Gastrocnemius medialis (tissue), 4 donors: ENCODE data around the gene CRHR2. TPM values are rescaled to one million over a fixed set of nuclear protein-coding genes. Genes with fewer than 3 reads are reported as not detected.
A peak's percentile ranks its signal among the peaks of the same experiment; 100 is the strongest.

ENCODE experiments used
- ATAC-seq, 2 donors: fragments of 150-250 bp; one replicate each; pipeline ENCODE4 v1.9.1; 2016
- DNase-seq, 2 donors: peaks; one replicate each; pipeline ENCODE4 v3.0.0-alpha.2; 2019
- H3K27ac ChIP-seq, 4 donors: fragments of 200-600 bp; sonication (generic); 1 replicate in 1 of 4; 2 replicates in 3 of 4; pipeline ENCODE4 v1.5.1; 2016 to 2018; ENCODE audit warnings: mild to moderate bottlenecking in 2 of 4, moderate library complexity in 1 of 4
- H3K27me3 ChIP-seq, 3 donors: fragments of 200-600 bp; sonication (generic) in 2 of 3; 1 replicate in 1 of 3; 2 replicates in 2 of 3; pipeline versions ENCODE4 v1.5.1 to v1.6.0; 2016 to 2019; ENCODE audit warnings: mild to moderate bottlenecking in 1 of 3, moderate library complexity in 1 of 3
- H3K36me3 ChIP-seq, 2 donors: fragments of 200-600 bp; sonication (generic) in 1 of 2; one replicate each; pipeline ENCODE4 v1.5.1; 2017 to 2018
- H3K4me1 ChIP-seq, 2 donors: fragments of 200-600 bp; sonication (generic) in 1 of 2; one replicate each; pipeline ENCODE4 v1.5.1; 2016 to 2017; ENCODE audit warnings: mild to moderate bottlenecking in 2 of 2
- H3K4me3 ChIP-seq, 4 donors: fragments of 200-600 bp; sonication (generic) in 3 of 4; 1 replicate in 1 of 4; 2 replicates in 3 of 4; pipeline ENCODE4 v1.5.1; 2016 to 2019; ENCODE audit warnings: mild to moderate bottlenecking in 2 of 4
- H3K9me3 ChIP-seq, 3 donors: fragments of 200-600 bp; sonication (generic) in 2 of 3; 1 replicate in 1 of 3; 2 replicates in 2 of 3; pipeline ENCODE4 v1.5.1; 2016 to 2019
- CTCF ChIP-seq, 5 experiments: fragments of 450-650 bp in 3 of 5; fragments of 200-600 bp in 2 of 5; sonication (generic) in 2 of 5; IDR thresholded peaks in 4 of 5; conservative IDR thresholded peaks in 1 of 5; 1 replicate in 4 of 5; 2 replicates in 1 of 5; pipeline ENCODE4 v1.5.1; 2016 to 2019; ENCODE audit warnings: antibody characterized with exemption in 5 of 5, mild to moderate bottlenecking in 3 of 5, moderate library complexity in 3 of 5
- POLR2A ChIP-seq, 2 donors: fragments of 450-650 bp; IDR thresholded peaks; one replicate each; pipeline ENCODE4 v1.6.1; 2017; ENCODE audit warnings: antibody characterized with exemption in 2 of 2, mild to moderate bottlenecking in 2 of 2, moderate library complexity in 2 of 2
- in situ Hi-C, 4 donors: fragments of 200-750 bp; cut with MboI; loops; one replicate each; pipeline versions ENCODE4 v1.15.0 to v1.8.0; 2017; ENCODE audit warnings: low sequenced_read_pairs in 4 of 4
- intact Hi-C: fragments of 100-400 bp; cut with DNase I; formaldehyde crosslinking; loops from one replicate; pipeline ENCODE4 v1.15.1; 2023; ENCODE audit warnings: low total_unique reads
- total RNA-seq, 4 donors: library from RNA; depleted of rRNA; stranded (reverse); fragments of >200 nt; gene quantifications; one replicate each; pipeline versions ENCODE4 v1.1.0 to v1.2.3, GENCODE V29; 2016

The CRHR2 gene
- total RNA-seq, 4 donors from 2014 or later, result 0.07 to 0.52 TPM; not detected in 2

GRCh38 chr7:30694218-30694745 is 12.0 kb upstream of the CRHR2 start:
- no peak for TF ChIP-seq CTCF (IDR thresholded peaks at IDR 0.05 in 4 of 5, conservative IDR thresholded peaks at IDR 0.05 in 1 of 5)
- no peak for TF ChIP-seq POLR2A (IDR thresholded peaks at IDR 0.05)

DNA sequence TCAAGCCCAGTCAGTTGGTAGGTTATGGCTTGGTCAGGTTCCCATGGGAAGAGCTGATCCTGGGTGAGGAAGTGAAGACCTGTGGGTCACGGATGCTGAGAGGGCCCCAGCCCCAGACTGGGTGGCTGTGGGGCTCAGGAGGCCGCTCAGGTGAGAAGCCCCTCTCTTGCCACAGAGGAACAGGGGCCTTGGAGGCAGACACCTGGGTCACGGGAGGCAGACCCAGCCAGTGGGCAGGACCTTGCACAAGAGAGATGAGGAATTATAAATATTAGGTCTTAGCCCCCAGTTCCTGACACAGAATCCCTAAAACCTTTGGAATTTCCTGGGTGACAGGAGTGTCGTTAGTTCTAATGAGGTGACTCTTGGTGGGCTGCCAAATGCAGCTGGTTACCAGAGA is 10.6 kb upstream of the CRHR2 start:
- in situ Hi-C loops (no loop called here), intact Hi-C loops (no loop called here)
- DNase-seq, result no peak
- Histone ChIP-seq H3K4me1 (peaks cover 6 to 14% of the 10 kb centered on the region in 2 donors), H3K27me3 (no peaks in the 10 kb centered on the region), H3K27ac (no peak overlapping the region), H3K9me3 (no peaks in the 10 kb centered on the region), H3K4me3 (no peak overlapping the region), H3K36me3 (no peaks in the 10 kb centered on the region)
- TF ChIP-seq CTCF (IDR thresholded peaks at IDR 0.05 in 4 of 5, conservative IDR thresholded peaks at IDR 0.05 in 1 of 5) (no peak), POLR2A (IDR thresholded peaks at IDR 0.05) (no peak)
- no peak for ATAC-seq

More at GRCh38 chr7:30694218-30694745, 12.0 kb upstream of the CRHR2 start:
- peaks cover 6 to 14% of the 10 kb centered on the region in 2 donors for H3K4me1 ChIP-seq
- no peaks in the 10 kb centered on the region for H3K9me3 ChIP-seq
- no peak overlapping the region for H3K4me3 ChIP-seq
- H3K27me3 ChIP-seq, result no peaks in the 10 kb centered on the region
- ATAC-seq (peak; percentile 71 to 84), DNase-seq (peak in 1 of 2 donors; percentile 56)
- peak overlapping the region; percentile 53 to 78 (median 56) for H3K27ac ChIP-seq
- H3K36me3 ChIP-seq, result no peaks in the 10 kb centered on the region
- intact Hi-C loops, result no loop called here
- in situ Hi-C loops, result no loop called here

DNA sequence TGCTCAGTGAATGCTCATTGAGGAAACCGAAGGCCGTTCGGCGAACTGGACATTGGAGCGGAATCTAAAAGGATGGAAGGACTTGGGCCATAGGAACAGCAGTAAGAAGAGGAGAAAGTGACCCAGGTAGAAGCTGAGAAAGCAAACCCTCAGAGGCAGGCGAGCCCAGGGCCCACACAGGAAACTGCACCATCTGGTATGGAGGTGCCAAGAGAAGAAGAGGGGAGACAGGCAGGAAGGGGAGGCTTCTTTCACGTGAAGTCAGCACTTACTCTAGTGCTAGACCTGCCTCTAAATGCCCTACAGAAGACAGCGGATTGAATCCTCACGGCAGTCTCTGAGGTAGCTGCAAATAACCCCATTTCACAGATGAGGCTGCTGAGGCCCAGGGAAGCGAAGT is 10.2 kb upstream of the CRHR2 start:
- Histone ChIP-seq H3K27me3 (no peaks in the 10 kb centered on the region), H3K4me3 (no peak overlapping the region), H3K4me1 (peaks cover 6 to 14% of the 10 kb centered on the region in 2 donors), H3K36me3 (no peaks in the 10 kb centered on the region), H3K9me3 (no peaks in the 10 kb centered on the region), H3K27ac (no peak overlapping the region)
- in situ Hi-C loops, result no loop called here
- DNase-seq, result no peak
- intact Hi-C loops, result no loop called here
- no peak for TF ChIP-seq CTCF (IDR thresholded peaks at IDR 0.05 in 4 of 5, conservative IDR thresholded peaks at IDR 0.05 in 1 of 5)
- TF ChIP-seq POLR2A (IDR thresholded peaks at IDR 0.05), result no peak
- ATAC-seq, result no peak

DNA sequence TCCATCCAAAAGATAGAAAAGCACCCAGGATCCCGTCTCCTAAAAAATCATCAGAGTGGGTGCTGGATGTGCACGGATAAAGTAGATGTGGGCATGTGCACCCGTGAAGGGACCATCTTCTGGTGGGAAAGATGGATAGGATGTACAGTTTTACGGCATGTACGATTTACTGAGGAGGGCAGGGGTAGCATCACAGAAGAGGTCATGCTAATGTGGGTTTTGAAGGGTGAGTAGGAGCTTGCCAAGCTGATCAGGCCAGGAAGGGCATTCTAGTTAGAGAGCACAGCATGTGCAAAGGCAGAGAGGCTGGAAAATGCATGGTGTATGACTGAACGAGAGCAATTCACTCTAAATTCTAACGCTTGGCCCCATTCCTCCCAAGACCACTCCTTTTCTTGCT is 7.8 kb upstream of the CRHR2 start:
- in situ Hi-C loops, result no loop called here
- no peak overlapping the region for H3K4me3 ChIP-seq
- ATAC-seq, result no peak
- intact Hi-C loops, result no loop called here
- DNase-seq, result no peak
- no peaks in the 10 kb centered on the region for H3K27me3 ChIP-seq
- peaks cover 6 to 9% of the 10 kb centered on the region in 2 donors for H3K4me1 ChIP-seq
- H3K36me3 ChIP-seq, result no peaks in the 10 kb centered on the region
- TF ChIP-seq POLR2A (IDR thresholded peaks at IDR 0.05) (no peak), CTCF (IDR thresholded peaks at IDR 0.05 in 4 of 5, conservative IDR thresholded peaks at IDR 0.05 in 1 of 5) (no peak)
- H3K27ac ChIP-seq, result no peak overlapping the region
- H3K9me3 ChIP-seq, result no peaks in the 10 kb centered on the region

DNA sequence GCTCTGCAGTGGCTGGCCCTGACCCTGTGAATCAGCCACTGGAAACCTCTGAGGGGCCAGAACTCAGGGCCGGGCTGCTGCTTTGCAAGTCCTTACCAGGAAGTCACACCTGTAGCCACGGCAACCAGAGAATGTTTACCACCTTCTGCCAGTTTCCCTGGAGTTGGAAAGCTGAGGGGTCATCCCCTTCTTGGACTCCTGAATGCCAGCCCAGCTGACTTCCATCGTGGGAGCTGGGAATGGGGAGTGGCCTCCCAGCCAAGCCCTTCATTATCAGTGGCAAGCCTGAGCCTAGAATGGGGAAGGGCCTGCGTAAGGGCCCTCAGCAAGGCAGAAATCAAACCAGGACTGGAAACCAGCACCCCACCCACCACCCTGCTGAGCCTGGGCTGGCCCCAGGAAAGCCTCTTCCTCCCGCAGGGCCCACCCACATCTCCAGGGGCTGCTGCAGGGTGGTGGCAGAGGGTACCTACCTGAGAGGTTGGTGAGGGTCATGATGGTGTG is 6.5 kb upstream of the CRHR2 start:
- TF ChIP-seq CTCF (IDR thresholded peaks at IDR 0.05 in 4 of 5, conservative IDR thresholded peaks at IDR 0.05 in 1 of 5) (no peak), POLR2A (IDR thresholded peaks at IDR 0.05) (no peak)

More for the DNA sequence above, 6.5 kb upstream of the CRHR2 start:
- ATAC-seq (no peak), DNase-seq (no peak)
- H3K9me3 ChIP-seq, result no peaks in the 10 kb centered on the region
- H3K27ac ChIP-seq, result no peak overlapping the region
- no peaks in the 10 kb centered on the region for H3K27me3 ChIP-seq
- peaks cover 5 to 9% of the 10 kb centered on the region in 2 donors for H3K4me1 ChIP-seq
- in situ Hi-C loops, result loop anchor here in 2 of 4 donors (10.0 kb wide), 1 partner anchor 46 kb away; no protein-coding TSS in a partner anchor
- H3K36me3 ChIP-seq, result no peaks in the 10 kb centered on the region
- H3K4me3 ChIP-seq, result no peak overlapping the region
- intact Hi-C loops, result no loop called here
